Measurements from ENCODE around the gene EFCAB5. TPM values are rescaled to one million over a fixed set of nuclear protein-coding genes. Genes with fewer than 3 reads are reported as not detected.

EFCAB5 gene
- total and polyA plus RNA-seq, 2 of the 8 experiments (the other 6 are each of a cell fraction or from before 2014, with no cell fraction given): 0.05 to 0.34 TPM

DNA sequence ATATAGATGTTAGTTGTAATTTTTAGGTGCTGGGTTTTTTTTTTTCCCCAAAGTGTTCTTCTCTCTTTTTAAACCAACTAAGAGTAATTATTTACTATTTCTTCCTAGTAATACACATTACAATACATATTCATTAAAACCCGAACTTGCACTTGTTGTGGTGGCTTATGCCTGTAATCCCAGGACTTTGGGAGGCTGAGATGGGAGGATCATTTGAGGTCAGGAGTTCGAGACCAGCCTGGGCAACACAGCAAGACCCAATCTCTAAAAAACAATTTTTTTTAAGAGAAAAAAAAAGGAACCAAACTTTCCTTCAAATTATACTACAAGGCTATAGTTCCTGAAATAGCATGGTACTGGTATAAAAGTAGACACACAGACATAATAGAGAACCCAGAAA, 3.8 kb downstream of the EFCAB5 start (continued):
- TF ChIP-seq, protein P1, sequence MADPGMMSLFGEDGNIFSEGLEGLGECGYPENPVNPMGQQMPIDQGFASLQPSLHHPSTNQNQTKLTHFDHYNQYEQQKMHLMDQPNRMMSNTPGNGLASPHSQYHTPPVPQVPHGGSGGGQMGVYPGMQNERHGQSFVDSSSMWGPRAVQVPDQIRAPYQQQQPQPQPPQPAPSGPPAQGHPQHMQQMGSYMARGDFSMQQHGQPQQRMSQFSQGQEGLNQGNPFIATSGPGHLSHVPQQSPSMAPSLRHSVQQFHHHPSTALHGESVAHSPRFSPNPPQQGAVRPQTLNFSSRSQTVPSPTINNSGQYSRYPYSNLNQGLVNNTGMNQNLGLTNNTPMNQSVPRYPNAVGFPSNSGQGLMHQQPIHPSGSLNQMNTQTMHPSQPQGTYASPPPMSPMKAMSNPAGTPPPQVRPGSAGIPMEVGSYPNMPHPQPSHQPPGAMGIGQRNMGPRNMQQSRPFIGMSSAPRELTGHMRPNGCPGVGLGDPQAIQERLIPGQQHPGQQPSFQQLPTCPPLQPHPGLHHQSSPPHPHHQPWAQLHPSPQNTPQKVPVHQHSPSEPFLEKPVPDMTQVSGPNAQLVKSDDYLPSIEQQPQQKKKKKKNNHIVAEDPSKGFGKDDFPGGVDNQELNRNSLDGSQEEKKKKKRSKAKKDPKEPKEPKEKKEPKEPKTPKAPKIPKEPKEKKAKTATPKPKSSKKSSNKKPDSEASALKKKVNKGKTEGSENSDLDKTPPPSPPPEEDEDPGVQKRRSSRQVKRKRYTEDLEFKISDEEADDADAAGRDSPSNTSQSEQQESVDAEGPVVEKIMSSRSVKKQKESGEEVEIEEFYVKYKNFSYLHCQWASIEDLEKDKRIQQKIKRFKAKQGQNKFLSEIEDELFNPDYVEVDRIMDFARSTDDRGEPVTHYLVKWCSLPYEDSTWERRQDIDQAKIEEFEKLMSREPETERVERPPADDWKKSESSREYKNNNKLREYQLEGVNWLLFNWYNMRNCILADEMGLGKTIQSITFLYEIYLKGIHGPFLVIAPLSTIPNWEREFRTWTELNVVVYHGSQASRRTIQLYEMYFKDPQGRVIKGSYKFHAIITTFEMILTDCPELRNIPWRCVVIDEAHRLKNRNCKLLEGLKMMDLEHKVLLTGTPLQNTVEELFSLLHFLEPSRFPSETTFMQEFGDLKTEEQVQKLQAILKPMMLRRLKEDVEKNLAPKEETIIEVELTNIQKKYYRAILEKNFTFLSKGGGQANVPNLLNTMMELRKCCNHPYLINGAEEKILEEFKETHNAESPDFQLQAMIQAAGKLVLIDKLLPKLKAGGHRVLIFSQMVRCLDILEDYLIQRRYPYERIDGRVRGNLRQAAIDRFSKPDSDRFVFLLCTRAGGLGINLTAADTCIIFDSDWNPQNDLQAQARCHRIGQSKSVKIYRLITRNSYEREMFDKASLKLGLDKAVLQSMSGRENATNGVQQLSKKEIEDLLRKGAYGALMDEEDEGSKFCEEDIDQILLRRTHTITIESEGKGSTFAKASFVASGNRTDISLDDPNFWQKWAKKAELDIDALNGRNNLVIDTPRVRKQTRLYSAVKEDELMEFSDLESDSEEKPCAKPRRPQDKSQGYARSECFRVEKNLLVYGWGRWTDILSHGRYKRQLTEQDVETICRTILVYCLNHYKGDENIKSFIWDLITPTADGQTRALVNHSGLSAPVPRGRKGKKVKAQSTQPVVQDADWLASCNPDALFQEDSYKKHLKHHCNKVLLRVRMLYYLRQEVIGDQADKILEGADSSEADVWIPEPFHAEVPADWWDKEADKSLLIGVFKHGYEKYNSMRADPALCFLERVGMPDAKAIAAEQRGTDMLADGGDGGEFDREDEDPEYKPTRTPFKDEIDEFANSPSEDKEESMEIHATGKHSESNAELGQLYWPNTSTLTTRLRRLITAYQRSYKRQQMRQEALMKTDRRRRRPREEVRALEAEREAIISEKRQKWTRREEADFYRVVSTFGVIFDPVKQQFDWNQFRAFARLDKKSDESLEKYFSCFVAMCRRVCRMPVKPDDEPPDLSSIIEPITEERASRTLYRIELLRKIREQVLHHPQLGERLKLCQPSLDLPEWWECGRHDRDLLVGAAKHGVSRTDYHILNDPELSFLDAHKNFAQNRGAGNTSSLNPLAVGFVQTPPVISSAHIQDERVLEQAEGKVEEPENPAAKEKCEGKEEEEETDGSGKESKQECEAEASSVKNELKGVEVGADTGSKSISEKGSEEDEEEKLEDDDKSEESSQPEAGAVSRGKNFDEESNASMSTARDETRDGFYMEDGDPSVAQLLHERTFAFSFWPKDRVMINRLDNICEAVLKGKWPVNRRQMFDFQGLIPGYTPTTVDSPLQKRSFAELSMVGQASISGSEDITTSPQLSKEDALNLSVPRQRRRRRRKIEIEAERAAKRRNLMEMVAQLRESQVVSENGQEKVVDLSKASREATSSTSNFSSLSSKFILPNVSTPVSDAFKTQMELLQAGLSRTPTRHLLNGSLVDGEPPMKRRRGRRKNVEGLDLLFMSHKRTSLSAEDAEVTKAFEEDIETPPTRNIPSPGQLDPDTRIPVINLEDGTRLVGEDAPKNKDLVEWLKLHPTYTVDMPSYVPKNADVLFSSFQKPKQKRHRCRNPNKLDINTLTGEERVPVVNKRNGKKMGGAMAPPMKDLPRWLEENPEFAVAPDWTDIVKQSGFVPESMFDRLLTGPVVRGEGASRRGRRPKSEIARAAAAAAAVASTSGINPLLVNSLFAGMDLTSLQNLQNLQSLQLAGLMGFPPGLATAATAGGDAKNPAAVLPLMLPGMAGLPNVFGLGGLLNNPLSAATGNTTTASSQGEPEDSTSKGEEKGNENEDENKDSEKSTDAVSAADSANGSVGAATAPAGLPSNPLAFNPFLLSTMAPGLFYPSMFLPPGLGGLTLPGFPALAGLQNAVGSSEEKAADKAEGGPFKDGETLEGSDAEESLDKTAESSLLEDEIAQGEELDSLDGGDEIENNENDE (IDR thresholded peaks at IDR 0.05; ENCODE audit: insufficient replicate concordance, low read length): no peak
- TF ChIP-seq ZNF274 (IDR thresholded peaks at IDR 0.05; ENCODE audit: borderline replicate concordance, extremely low read depth, low read length): no peak
- TF ChIP-seq GABPA (IDR thresholded peaks at IDR 0.05; ENCODE audit: borderline replicate concordance, insufficient read depth, low read length): no peak
- TF ChIP-seq, protein P2, sequence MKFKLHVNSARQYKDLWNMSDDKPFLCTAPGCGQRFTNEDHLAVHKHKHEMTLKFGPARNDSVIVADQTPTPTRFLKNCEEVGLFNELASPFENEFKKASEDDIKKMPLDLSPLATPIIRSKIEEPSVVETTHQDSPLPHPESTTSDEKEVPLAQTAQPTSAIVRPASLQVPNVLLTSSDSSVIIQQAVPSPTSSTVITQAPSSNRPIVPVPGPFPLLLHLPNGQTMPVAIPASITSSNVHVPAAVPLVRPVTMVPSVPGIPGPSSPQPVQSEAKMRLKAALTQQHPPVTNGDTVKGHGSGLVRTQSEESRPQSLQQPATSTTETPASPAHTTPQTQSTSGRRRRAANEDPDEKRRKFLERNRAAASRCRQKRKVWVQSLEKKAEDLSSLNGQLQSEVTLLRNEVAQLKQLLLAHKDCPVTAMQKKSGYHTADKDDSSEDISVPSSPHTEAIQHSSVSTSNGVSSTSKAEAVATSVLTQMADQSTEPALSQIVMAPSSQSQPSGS (IDR thresholded peaks at IDR 0.05; ENCODE audit: low read length): no peak
- no peak for TF ChIP-seq POU5F1 (IDR thresholded peaks at IDR 0.05; ENCODE audit: low read depth, low read length)
- no peak for TF ChIP-seq EZH2 (IDR thresholded peaks at IDR 0.05; ENCODE audit: low read depth, low read length, severe bottlenecking)
- TF ChIP-seq SIX5 (IDR thresholded peaks at IDR 0.05; ENCODE audit: low read depth, low read length): no peak
- no peak for TF ChIP-seq CREB1 (IDR thresholded peaks at IDR 0.05)
- no peak for TF ChIP-seq TEAD4 (IDR thresholded peaks at IDR 0.05; ENCODE audit: low read depth, low read length)
- no peak for TF ChIP-seq RXRA (IDR thresholded peaks at IDR 0.05; ENCODE audit: insufficient read depth, low read depth, low read length)
- no peak for TF ChIP-seq BACH1 (IDR thresholded peaks at IDR 0.05; ENCODE audit: low read length)
